ENCODE measurements around the gene PGS1.

Gene PGS1

DNA sequence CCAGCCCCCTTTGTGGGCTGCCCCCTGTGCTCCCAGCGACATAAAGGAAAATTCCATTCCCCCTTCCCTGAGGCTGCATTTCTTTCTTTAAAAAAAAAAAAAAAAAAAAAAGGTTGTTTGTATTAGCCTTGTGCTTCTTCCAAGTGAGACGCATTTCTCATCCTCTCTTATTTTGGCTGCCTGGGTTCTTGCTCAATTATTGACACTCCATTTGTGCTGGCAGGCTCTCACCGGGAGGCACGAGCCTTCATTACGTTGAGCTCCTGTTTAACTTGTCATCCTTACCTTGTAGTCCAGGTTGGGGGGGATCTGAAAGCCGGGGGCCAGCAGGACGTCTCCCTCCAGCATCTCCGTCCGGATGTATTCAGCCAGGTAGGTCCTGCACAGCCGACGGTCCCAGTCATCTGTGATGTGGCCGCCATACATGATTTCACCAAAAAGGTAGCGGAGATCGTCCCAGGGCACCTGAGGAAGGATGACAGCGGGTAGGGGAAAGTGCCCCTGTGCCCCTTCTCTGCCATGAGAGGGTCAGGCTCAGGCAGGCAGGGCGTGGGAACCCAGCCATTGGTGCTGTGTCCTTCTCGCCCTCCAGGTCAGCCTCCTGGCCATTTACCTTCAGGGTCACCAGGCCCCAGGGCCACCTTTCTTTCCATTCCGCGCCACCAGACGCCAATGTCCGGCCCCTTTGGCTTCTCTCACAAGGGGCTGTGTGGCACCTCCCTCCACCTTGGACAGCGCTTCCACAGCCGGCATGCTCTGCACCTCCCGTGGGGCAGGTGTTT lies 50.6 kb downstream of the PGS1 start:
- no peak for DNase-seq (ENCODE audit: low read depth)

DNA sequence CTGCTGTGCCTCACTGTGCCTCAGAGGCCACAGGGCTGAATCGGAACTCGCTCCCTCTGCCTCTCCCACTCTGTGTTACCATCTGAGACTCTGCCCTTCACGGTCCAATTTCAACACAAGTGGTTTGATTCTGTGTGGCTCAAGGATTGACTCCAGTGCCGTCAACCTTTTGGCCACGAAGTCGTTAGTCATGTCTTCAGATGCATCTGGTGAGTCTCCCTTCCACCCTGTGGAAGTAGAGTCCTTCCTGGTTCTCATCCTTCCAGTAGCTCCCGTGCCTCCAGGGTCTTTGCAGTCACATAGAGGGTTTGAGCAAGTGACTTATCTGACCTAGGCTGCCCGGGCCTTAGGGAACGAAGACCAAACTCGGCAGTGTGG lies 51.2 kb downstream of the PGS1 start:
- no peak for DNase-seq (ENCODE audit: low read depth)

DNA sequence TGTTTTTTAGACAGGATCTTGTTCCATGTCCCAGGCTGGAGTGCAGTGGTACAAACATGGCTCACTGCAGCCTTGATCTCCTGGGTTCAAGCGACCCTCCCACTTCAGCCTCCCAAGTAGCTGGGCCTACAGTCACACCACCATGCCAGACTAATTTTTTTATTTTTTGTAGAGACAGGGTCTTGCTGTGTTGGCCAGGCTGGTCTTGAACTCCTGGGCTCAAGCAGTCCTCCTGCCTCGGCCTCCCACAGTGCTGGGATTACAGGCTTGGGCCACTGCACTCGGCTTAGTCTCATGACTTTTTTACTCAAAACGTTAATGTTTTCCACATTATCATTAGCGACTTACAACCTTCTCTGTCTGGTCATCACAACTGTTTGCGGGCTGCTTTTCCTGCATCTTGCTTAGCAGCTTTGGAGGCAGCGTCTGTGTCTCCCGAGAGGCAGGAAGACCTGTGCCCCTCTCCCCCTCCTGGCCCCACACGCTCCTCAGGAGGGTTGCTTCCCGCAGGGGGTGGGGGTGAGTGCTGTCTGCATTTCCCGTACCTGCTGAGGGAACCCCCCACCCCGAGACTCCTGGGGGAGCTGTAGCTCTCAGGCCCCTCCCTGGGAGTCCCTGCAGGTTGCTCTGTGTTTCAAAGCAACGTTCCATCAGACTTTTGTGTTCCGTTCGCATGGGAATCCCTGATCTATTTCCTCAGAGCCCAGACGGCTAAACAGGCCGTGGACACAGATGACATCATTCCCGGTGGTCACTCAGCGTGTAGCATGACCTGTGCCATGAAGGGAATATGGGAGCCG lies 52.6 kb downstream of the PGS1 start:
- no peak for DNase-seq (ENCODE audit: low read depth)

DNA sequence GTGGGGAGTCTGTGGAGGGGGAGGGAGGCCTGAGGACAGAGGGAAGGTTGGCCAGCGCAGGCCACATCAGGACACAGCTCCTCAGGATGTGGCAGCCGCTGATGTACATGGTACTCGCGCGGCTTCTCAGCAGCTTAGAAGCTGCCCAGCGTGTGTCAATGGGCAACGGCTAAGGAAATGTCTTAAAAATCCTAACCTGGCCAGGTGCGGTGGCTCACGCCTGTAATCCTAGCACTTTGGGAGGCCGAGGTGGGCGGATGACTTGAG lies 53.2 kb downstream of the PGS1 start:
- no peak for DNase-seq (ENCODE audit: low read depth)

DNA sequence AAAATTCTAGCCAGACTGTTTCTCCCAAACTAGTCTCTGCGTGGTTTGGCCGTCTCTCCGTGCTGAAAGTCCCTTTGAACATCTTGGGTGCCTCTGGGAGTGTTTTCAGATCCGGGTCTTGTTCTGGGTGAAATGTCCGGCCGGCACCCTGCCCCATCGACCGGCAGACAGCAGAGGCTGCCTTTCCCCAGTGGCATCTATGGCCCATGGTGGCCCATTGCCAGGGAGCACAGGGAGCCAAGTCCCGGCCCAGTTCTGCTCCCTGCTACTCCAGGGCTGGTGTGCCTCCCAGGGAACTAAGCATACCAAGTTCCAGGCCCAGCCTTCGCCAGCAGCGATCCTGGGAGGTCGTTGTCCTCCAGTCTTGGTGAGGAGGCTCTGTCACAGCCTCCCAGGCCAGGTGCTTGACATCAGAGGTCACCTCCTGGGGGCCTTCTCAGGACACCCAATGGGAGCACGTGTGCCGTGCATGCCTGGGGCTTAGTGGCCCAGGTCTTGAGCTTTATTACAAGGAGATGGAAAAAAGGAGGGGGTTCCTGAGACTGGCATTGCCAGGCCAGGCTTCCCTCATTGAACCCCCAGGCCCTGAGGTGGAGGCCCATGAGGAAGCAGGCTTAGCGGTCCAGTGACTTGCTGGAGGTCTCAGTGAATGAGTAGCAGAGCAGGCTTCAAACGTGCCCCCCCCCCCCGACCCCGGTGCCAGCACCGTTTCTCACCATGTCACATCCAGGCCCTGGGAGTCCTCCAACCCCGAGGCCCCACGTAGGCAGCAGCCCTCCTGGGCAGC lies 54.0 kb downstream of the PGS1 start:
- no peak for DNase-seq (ENCODE audit: low read depth)

DNA sequence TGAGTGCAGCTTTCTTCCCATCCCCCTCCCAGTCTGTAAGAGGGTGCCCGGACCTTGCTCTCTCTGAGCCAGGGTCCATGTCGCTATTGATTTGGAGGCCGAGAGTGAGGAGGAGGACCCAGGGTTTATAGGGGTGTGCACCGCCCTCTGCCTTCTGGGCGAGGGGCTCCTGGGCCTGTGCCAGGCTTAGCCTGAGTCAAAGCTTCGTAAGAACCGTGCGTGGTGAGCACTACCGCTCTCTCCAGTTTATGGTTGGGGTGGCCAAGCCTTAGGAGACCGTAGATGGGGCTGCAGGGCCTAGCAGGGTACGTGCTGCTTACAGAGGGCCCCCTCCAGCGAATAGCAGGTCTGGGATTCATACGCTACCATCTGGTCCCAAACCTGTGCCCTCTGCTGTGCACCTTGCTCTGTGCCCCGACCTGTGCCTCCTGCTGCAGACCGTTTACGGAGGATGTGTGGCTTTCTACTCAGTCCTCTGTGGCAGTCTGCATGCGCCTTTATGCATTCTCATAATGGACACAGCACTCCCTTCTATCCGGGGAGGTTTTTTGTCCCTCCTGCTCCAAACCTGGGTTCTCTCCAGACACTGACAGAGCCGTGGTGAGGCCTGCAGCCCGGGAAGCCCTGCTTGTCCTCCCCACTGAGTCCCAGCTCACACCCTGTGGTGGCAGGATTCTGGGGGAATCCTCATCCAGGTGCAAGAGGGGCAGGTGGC lies 54.7 kb downstream of the PGS1 start:
- no peak for DNase-seq (ENCODE audit: low read depth)

DNA sequence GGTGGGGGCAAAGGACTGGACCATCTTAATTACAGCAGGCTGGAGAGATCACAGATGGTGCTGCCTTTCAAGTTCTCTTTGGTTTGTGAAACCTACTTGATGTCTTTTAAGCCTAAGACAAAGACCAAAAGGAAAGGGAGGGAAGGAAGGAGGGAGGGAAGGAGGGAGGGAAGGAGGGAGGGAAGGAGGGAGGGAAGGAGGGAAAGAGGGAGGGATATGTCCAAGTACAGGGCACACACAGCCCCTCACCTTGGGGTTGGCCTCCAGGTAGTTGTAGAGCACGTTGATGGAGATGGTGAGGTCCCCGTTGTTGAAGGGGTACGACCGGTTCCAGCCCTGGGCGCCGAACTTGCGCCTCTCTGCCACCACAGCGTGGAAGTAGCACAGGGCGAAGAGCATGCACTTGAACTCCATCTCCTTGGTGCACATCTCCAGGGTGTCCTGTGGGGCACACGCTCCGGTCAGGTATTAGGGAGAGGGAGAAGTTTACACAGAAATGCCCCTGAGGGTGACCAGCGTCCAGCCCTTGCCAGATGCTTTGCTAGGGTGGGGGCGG lies 55.4 kb downstream of the PGS1 start:
- no peak for DNase-seq (ENCODE audit: low read depth)

DNA sequence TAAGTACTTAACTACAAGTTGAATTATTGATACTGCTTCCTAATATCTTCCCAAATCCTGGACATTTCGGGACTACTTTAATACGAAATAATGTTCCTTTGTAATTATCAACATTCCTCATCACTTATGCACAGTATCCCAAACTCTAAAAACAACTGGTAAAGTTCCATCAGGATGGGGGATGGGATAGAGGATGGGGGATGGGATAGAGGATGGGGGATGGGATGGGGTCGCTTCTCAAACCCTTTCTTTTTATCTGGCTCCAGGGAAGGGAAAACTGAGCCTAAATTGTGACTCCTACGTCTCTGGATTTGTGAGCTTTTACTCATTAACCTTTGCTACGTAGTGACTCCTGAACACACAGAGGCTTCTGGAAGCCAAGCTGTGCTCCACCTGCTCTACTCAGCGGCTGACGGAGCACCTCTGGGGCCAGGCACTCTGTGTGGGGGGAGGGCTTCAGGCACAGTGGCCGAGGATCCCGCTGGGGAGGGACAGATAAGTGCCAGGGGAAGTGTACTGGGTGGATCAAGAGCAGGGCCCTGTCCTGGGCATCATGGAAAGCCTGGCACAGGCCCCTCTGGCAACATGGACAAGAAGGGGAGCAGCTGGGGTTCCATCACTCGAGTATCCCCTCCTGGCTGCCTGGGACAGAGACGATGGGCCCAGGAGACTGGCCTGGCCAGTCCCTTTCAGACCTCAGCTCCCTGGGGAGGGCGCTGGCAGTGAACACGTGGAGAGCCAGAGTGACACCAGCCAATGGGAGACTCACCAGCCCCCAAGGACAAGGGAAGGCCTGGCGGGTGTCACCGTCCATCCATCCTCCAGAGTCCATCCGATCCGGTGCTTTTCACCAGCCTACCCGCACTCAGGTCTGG lies 56.2 kb downstream of the PGS1 start:
- no peak for DNase-seq (ENCODE audit: low read depth)

DNA sequence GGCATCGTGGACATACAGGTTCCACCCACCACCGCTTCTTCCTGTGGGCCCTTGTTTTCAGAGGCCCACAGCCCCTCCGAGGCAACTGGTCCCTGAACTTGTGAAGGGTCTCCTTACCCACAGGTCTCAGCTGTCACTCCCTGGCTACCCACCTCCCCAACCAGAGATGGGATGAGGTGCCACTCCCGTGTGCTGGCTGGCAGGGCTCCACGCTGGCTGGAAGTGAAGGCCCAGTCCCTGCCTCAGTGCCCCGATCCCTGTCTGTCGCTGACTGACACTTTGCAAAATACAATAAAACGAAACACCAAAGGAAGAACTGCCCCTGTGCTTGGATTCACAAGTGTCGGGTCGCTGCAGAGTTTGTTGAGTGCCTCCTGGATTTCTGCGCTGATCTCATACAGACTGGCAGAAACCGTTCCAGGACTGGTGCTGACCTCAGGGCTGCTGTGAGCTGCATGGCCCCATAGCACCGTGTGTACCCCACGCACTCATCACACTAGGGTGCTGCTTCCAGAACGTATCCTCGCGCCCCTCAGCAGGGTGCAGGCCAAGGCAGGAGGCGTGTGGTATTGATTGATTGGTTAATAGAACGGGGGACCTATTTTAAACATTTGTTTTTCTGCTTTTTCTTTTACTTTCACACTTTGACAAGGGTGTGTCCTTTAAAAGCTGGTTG lies 57.0 kb downstream of the PGS1 start:
- no peak for DNase-seq (ENCODE audit: low read depth)

DNA sequence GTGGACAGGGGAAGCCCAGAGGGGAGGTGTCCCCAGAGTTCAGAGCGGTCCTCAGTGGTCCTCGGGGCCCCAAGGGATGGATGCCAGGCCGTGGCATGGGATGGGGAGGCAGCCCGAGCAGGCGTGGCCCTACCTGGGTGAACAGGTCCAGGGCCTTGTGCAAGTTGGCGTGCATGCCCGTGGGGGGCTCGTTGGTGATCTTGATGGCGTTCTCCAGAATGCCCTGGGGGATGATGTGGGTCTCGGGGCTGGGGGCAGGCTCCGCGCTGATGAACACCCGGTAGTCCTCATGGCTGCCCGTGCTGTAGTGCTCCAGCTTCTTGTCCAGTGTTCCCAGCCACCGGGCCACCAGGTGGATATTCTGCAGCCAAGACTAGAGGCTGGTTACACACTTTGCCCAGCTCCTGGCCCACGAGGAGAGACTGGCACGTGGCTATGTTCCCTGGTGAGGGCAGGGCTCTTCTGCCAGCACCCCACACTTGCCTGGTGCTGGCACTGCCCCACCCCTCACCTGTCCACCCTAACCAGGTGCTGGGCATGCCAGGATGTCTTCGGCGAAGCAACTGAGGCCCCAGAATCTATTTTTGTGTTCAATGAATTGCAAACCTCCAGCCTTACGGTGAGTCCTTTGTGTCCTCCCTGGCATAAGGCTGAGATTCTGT lies 59.2 kb downstream of the PGS1 start:
- no peak for DNase-seq (ENCODE audit: low read depth)

DNA sequence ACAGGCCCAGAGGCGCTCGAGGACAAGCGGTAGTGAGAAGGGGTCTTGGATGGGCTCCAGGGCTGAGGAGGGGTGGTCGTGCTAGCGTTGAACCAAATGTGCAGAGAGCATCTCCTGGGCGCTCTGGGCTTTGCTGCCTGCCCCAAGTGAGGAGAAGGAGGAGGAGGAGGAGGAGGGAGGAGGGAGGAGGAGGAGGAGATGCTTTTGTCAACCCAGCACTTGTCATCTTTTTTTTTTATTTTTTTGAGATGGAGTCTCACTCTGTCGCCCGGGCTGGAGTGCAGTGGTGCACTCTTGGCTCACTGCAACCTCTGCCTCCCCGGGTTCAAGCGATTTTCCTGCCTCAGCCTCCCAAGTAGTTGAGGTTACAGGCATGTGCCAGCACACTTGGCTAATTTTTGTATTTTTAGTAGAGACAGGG lies 59.8 kb downstream of the PGS1 start:
- DNase-seq (ENCODE audit: low read depth): no peak

DNA sequence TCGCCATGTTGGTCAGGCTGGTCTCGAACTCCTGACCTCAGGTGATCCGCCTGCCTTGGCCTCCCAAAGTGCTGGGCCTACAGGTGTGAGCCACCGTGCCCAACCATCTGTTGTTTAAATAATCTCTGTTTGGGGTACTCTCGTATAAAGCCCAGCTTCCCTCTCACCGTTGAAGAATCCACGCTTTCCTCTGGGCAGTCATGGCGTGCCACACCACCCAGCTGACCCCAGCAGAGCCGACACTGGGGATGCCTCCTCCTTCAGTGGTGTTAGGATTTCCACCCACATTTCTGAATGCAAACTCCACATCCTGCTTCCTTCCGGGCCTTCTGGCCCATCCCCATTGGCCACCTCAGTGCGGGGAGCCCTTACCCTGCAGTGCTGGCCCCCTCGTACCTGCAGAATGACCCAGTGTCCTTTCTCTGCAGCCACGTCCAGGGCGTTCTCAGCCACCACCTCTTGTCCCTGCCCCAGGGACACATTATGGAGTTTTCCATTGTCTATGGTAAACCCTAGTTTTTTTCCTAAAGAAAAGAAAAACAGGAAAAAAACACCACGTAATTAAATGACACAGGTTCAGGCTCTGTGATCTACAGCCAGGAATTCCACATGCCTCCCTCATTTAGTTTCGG lies 60.4 kb downstream of the PGS1 start:
- DNase-seq (ENCODE audit: low read depth): no peak

DNA sequence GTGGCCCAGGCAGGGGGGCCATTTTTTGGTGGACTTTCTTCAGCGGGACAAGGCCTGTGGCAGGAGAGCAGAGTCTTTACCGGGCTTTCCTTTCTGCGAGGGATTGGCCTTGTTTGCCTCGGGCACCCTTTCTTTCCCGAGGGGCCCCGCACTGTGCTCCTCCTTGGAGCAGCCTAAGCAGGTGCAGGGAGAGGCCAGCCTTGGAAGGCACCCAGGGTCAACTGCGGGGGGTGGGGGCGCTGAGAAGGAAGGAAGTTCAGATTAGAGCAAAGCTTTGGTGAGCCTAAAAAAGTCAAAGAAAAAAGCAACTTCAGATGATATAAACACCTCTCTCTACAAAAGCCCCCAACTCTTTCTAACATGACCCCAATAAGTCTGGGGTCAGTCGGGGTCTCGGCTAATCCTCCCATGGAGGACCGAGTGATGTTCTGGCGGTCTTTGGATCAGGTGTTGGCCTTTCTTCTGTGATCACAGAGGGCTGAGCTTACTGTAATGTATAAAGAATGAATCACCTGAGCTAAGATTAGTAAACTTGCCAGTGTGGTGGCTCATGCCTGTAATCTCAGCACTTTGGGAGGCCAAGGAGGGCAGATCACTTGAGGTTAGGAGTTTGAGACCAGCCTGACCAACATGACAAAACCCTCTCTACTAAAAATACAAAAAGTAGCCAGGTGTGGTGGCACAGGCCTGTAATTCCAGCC lies 63.0 kb downstream of the PGS1 start:
- no peak for DNase-seq (ENCODE audit: low read depth)

DNA sequence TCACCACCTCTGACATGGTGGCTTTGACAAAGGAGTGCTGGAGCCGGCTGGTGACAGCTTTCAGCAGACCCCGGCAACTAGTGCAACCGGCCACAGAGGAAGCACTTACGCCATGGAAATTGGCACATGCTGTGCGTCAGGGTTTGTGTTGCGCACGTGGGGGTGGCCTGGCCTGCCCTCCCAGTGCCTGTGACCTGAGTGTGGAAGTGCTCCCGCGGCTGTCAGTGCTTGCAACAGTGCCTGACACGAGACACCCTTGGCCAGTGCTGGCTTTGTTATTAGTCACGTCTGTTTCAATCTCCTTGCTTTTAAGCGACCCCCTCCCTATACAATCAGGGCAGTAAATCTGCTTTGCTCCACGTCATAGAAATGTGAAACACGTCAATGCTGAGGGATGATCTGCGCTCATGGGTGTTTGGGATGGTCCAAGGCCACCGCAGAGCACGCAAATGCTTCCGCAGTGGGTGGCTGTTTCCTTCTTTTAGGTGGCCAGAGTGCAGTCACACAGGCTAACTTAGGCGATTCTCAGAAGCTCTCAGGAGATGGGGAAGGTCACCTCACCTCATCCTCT lies 64.3 kb downstream of the PGS1 start:
- DNase-seq (ENCODE audit: low read depth): no peak

DNA sequence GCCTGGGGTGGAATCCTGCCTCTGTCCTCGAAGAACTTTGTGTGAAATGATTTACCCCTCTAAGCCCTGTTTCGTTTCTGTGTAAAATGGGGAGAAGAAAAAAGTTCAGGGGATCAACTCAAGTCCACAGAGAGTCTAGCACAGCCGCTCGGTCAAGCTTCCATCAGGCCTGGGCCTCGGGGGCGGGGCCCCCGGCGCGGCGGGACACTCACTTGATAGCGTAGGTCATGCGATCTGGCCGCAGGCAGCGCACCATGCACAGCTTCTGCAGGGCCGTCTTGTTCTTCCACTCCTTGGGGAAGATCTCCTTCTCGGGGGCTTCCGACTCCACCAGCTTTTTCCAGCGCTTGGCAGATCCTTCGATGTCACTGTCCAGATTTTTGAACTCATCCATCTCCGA lies 65.9 kb downstream of the PGS1 start:
- DNase-seq (ENCODE audit: low read depth): no peak

DNA sequence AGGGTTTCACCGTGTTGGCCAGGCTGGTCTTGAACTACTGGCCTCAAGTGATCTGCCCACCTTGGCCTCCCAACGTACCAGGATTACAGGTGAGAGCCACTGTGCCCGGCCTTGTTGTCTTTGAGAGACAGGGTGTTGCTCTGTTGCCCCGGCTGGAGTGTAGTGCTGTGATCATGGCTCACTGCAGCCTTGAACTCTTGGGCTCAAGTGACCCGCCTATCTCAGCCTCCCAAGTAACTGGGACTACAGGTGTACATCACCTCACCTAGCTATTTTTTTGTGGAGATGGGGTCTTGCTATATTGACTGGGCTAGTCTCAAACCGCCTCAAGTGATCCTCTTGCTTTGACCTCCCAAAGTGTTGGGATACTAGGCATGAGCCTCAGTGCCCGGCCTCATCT lies 68.4 kb downstream of the PGS1 start:
- DNase-seq (ENCODE audit: low read depth): no peak

DNA sequence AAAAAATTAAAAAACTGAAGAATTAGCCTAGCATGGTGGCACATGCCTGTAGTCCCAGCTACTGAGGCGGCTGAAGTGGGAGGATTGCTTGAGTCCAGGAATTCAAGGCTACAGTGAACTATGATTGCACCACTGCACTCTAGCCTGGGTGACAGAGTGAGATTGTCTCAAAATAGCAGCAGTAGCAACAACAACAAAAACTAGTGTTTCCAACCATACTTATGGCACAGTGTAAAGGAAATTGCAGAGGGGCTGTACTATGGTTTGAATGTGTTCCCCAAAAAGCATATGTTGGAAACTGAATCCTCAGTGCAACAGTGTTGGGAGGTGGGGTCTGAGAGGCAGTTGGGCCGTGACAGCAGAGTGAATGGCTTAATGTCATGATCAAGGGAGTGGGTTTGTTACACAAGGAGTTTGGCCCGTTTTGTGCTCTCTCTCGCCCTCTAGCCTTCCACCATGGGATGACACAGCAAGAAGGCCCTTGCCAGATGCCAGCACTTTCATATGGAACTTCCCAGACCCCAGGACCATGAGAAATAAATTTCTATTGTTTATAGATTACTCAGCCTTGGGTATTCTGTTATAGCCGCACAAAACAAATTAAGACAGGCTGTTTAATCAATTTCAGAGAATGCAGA lies 70.0 kb downstream of the PGS1 start:
- no peak for DNase-seq (ENCODE audit: low read depth)

DNA sequence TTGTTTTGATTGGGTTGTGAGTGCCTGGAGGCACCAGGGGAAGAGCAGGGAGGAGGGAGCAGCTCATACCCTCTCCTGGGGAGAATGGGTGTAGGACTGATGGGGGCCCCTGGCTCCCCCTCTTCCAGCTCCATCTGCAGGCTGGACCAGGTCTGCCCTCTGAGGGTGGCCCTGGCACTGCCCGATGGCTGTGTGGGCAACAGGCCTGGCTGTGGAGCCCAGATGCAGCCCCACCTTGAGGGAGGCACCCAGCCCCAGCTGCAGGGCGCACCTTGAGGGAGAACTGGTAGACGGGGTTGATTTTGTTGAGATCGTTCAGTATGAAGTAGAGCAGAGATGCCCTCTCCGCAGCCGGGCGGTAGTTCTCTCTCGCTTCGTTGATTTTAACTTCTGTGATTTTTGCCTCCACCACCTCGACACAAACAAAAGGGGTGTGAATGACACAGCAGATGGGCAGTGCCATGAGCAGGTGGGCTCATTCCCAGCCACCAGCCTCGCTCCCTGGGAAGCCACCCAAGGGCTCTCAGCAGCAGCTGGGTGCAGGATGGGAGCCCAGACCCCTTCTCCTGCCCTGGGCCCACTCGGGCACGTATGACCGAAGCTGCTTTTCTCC lies 71.6 kb downstream of the PGS1 start:
- DNase-seq (ENCODE audit: low read depth): no peak

All from stimulated activated CD8-positive, alpha-beta memory T cell treated with anti-CD3 and anti-CD28 coated beads, Interleukin-7, amount 100 ng/mL, for 24 hours (primary cell).